ENCODE data around the gene GPX1.

GPX1 gene

GRCh38 chr3:49389297-49389696 is 31.1 kb upstream of the GPX1 start:
- no peak for DNase-seq (ENCODE audit: low read depth)
- no peak overlapping the region for H3K4me3 ChIP-seq (ENCODE audit: low read depth, low read length)
- no peak for TF ChIP-seq CTCF (IDR thresholded peaks at IDR 0.05; ENCODE audit: low read depth, low read length, missing control alignments)
- in situ Hi-C loops (cut with HindIII; ENCODE audit: low sequenced_read_pairs) = no loop called here

GRCh38 chr3:49388289-49388820 is 30.2 kb upstream of the GPX1 start:
- DNase-seq (ENCODE audit: low read depth) = no peak
- in situ Hi-C loops (cut with HindIII; ENCODE audit: low sequenced_read_pairs) = no loop called here
- TF ChIP-seq CTCF (IDR thresholded peaks at IDR 0.05; ENCODE audit: low read depth, low read length, missing control alignments) = no peak
- no peak overlapping the region for H3K4me3 ChIP-seq (ENCODE audit: low read depth, low read length)

- TF ChIP-seq CTCF (IDR thresholded peaks at IDR 0.05; ENCODE audit: low read depth, low read length, missing control alignments) = no peak
- in situ Hi-C loops (cut with HindIII; ENCODE audit: low sequenced_read_pairs) = no loop called here
- no peak overlapping the region for H3K4me3 ChIP-seq (ENCODE audit: low read depth, low read length)
- DNase-seq (ENCODE audit: low read depth) = no peak
Observed at GRCh38 chr3:49387721-49388120, 29.6 kb upstream of the GPX1 start.

- in situ Hi-C loops (cut with HindIII; ENCODE audit: low sequenced_read_pairs) = no loop called here
- DNase-seq (ENCODE audit: low read depth) = no peak
- H3K4me3 ChIP-seq (ENCODE audit: low read depth, low read length) = no peak overlapping the region
Observed at GRCh38 chr3:49386056-49386756, 28.1 kb upstream of the GPX1 start.

GRCh38 chr3:49385617-49386016 is 27.5 kb upstream of the GPX1 start:
- no peak for TF ChIP-seq CTCF (IDR thresholded peaks at IDR 0.05; ENCODE audit: low read depth, low read length, missing control alignments)
- no peak overlapping the region for H3K4me3 ChIP-seq (ENCODE audit: low read depth, low read length)
- in situ Hi-C loops (cut with HindIII; ENCODE audit: low sequenced_read_pairs) = no loop called here
- no peak for DNase-seq (ENCODE audit: low read depth)

More at GRCh38 chr3:49386056-49386756, 28.1 kb upstream of the GPX1 start:
- no peak for TF ChIP-seq CTCF (IDR thresholded peaks at IDR 0.05; ENCODE audit: low read depth, low read length, missing control alignments)

GRCh38 chr3:49383387-49383786 is 25.2 kb upstream of the GPX1 start:
- no peak for DNase-seq (ENCODE audit: low read depth)
- in situ Hi-C loops (cut with HindIII; ENCODE audit: low sequenced_read_pairs) = no loop called here
- TF ChIP-seq CTCF (IDR thresholded peaks at IDR 0.05; ENCODE audit: low read depth, low read length, missing control alignments) = no peak
- H3K4me3 ChIP-seq (ENCODE audit: low read depth, low read length) = no peak overlapping the region
